ENCODE results near the gene LIPK.

DNA sequence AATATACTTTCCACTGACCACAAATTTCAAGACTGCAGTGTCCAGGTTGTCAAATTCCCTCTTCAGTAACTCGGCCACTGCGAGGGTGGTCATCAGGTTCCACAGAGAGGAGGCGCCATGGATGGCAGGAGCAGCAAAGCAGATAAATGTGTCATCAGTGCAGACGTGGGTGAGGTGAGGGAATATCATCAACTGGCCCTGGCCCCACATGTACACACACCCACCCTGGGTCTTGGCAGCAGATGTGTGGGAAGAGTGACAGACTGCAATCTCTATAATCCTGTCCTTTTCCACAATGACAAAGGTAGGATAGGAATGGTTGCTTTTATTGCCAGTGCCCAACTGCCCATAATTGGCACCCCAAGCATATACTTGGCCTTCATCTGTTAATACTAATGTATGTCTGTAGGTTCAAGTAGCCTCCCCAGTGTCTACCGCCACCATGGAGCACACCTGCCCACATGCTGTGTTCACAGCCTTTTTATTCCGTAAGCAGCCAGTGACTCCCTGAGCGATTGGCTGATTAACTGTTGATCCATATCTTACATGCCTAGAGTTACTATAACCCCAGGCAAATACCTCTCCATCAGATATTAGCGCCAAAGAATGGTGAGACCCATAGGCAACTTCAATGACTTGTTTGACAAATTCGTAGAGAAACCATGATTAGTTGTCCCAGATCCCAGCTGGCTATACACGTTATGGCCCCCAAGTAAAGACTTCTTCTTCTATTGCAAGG lies 80.2 kb downstream of the LIPK start:
- TF ChIP-seq, protein P1, sequence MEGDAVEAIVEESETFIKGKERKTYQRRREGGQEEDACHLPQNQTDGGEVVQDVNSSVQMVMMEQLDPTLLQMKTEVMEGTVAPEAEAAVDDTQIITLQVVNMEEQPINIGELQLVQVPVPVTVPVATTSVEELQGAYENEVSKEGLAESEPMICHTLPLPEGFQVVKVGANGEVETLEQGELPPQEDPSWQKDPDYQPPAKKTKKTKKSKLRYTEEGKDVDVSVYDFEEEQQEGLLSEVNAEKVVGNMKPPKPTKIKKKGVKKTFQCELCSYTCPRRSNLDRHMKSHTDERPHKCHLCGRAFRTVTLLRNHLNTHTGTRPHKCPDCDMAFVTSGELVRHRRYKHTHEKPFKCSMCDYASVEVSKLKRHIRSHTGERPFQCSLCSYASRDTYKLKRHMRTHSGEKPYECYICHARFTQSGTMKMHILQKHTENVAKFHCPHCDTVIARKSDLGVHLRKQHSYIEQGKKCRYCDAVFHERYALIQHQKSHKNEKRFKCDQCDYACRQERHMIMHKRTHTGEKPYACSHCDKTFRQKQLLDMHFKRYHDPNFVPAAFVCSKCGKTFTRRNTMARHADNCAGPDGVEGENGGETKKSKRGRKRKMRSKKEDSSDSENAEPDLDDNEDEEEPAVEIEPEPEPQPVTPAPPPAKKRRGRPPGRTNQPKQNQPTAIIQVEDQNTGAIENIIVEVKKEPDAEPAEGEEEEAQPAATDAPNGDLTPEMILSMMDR (IDR thresholded peaks at IDR 0.05) = no peak
- TF ChIP-seq POLR2A (IDR thresholded peaks at IDR 0.05) = no peak

Measured in right lobe of liver (tissue), 4 donors.